Stimulated activated CD4-positive, alpha-beta T cell treated with anti-CD3 and anti-CD28 coated beads, Interleukin-2, amount 100 ng/mL, for 4 hours (primary cell): ENCODE data around the gene MYH14.

Experiments used
- DNase-seq: peaks from one replicate; pipeline ENCODE4 v3.0.0-alpha.2; 2020; ENCODE audit warnings: low read depth

The MYH14 gene

DNA sequence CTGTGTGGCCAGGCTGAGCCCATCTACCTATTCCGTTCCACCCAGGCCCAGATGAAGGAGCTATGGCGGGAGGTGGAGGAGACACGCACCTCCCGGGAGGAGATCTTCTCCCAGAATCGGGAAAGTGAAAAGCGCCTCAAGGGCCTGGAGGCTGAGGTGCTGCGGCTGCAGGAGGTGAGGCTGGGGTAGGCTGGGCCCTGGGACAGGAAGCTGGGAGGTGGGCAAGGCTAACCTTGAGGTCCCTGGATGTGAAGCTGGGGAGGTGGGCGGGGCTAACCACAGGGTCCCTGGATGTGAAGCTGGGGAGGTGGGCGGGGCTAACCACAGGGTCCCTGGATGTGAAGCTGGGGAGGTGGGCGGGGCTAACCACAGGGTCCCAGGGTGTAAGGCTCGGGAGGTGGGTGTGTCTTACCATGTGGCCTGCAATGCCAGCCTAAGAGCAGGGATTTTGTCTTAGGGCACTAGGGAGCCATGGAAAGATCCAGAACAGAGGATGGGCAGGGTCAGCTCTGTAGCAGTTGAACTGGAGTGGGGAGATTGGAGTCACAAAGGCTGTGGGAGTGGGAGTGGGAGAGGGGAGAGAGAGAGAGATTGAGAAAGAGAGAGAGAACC is 88.9 kb downstream of the MYH14 start:
- no peak for DNase-seq

GRCh38 chr19:50293263-50294004 is 90.0 kb downstream of the MYH14 start:
- no peak for DNase-seq

GRCh38 chr19:50300051-50300450 is 96.6 kb downstream of the MYH14 start:
- DNase-seq = no peak

- no peak for DNase-seq
Observed at GRCh38 chr19:50300814-50301606, 97.6 kb downstream of the MYH14 start.

DNA sequence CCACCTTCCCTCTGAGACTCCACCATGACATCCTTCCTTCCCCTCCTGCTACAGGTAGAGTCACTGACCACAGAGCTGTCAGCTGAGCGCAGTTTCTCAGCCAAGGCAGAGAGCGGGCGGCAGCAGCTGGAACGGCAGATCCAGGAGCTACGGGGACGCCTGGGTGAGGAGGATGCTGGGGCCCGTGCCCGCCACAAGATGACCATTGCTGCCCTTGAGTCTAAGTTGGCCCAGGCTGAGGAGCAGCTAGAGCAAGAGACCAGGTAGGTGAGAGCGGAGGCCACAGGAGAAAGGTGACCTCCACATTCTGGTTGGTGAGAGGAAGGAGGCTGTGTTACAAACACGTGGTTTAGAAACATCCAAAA is 98.2 kb downstream of the MYH14 start:
- no peak for DNase-seq

GRCh38 chr19:50303558-50303957 is 100.1 kb downstream of the MYH14 start:
- no peak for DNase-seq

GRCh38 chr19:50308991-50309390 is 105.6 kb downstream of the MYH14 start:
- DNase-seq = no peak

- DNase-seq = no peak
Observed at GRCh38 chr19:50309396-50310125, 106.1 kb downstream of the MYH14 start.

DNA sequence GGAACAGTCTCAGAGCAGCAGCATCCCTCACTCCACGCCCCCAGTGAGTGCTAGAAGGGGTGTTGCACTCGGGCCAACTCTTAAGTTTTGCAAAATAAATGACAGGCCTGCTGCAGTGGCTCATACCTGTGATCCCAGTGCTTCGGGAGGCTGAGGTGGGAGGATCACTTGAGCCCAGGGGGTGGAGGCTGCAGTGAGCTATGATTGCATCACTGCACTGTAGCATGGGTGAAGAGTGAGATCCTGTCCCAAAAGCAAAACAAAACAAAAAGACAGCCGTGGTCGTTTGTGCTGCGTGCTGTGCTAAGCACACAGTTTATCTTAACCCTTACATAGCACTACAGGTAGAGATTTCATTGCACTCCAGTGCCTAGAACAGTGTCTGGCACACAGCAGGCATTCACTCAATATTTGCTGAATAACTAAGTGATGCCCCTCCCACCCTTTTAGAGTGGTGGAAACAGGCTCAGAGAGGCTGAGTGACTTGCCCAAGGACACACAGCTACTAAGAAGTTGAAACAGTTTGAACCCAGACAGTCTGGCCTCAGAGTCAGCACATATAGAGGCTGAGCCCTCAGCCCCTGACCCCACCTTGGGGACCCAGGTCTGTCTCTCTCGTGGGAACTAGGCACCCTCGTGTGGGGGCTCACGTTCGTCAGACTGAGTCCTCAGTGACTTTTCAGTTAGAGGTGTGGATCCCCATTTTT is 107.5 kb downstream of the MYH14 start:
- DNase-seq = no peak

DNA sequence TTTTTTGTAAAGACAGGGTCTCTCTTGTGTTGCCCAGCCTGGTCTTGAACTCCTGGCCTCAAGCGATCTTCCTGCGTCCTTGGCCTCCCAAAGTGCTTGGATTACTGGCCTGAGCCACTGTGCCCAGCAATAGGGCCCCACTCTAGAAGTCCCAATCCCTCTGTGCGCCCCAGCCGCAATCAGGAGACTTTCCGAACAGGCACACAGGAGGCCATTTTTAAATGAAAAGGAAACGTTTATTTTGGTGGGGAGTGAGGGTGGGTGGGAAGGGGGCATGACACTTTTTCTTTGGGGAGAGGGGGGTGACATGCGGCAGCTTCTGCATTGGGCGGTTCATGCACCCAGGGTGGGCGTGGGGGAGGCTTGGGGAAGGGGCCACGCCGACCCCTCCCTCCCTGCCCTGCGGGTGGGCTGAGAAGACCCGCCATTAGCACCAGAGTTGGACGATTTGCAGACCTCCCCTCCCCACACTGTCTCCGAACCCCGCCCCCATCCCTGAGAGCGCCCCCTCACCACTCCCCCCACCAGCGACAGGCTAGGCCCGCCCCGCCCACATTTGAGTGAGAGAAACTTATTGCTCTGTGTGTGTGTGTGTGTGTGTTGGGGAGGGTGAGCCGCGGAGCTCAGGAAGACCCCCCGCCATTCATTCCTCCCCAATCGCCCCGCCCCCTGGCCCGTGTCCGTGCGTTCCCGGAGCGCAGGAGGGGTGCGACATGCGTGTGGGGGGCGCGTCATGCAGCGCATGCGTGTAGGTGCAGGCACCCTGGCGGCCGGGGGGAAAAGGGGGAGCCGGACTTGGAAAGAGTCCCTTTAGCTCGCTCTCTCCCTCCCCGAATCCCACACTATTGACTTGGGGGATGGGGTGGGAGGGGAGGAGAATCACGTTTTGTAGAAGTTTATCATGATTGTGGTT is 108.6 kb downstream of the MYH14 start:
- no peak for DNase-seq

DNA sequence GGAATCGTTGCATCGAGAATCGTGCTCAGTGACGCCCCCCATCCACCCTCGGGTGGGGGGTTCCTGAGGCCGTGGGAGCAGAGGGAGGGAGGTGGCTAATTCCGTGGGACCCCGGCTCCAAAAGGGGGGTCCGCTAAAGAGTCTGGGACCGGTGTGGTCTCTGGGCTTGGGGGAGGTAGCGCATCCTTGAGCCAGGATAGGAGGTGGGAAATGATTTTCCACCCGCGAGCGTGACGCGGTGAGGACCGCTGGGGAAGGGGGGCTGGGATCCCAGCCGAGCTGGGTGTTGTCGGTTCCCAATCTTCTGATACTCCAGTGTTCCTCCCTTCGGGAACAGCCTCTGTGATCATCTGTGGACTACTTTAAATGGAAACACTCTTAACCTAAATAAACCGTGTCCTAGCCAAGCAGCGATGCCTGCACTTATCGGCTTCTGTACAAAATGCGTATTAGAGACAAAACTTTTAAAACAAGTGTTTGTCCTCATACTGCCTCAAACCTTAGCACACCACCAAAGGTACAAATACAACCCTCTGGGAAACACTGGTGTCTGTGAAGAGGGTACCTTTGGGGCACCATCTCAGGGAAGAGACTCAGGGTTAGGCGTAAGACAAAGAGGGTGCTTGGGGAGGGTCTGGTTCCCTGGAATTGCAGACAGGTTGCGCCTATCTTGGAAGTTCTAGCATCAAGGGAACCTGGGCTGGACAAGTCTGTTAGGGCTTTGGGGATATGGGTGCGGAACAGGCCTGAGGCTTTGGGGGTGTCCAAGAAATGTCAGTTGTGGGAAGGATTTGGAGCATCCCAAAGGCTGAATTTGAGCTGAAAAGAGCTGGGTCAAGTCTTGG is 109.8 kb downstream of the MYH14 start:
- no peak for DNase-seq

DNA sequence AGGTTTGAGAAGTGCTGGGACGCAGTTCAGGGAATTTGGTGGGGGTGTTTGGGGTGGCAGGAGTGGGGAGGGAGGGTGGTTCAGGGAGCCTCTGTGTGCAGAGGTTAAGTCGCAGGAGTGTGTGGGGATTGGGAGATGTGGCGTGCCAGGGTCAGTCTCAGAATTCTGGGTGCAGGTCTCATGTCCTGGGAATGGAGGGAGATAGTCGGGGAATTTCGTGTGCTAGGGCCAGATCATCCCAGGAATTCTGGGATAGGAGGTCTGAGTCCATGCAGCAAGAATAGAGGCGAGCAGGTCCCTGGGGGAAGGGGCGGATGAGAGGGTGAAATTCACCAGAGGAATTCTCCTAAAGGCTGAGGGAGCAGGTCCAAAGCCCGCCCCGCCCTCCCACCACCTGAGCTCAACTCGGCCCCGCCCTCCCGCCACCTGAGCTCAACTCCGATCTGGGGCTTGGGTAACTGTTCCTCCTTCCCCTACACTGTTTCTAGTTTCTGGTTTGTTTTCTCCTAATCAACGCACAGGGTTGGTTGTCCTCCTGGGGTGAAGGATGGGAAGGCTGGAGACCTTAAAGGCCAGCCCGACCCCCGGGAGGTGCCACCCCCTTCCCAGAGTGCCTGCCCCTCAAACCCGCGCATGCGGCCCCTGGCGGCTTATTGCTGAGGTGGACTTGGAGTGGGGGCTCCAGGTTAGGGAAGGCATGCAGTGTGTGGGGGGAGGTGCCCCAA is 110.6 kb downstream of the MYH14 start:
- DNase-seq = no peak

DNA sequence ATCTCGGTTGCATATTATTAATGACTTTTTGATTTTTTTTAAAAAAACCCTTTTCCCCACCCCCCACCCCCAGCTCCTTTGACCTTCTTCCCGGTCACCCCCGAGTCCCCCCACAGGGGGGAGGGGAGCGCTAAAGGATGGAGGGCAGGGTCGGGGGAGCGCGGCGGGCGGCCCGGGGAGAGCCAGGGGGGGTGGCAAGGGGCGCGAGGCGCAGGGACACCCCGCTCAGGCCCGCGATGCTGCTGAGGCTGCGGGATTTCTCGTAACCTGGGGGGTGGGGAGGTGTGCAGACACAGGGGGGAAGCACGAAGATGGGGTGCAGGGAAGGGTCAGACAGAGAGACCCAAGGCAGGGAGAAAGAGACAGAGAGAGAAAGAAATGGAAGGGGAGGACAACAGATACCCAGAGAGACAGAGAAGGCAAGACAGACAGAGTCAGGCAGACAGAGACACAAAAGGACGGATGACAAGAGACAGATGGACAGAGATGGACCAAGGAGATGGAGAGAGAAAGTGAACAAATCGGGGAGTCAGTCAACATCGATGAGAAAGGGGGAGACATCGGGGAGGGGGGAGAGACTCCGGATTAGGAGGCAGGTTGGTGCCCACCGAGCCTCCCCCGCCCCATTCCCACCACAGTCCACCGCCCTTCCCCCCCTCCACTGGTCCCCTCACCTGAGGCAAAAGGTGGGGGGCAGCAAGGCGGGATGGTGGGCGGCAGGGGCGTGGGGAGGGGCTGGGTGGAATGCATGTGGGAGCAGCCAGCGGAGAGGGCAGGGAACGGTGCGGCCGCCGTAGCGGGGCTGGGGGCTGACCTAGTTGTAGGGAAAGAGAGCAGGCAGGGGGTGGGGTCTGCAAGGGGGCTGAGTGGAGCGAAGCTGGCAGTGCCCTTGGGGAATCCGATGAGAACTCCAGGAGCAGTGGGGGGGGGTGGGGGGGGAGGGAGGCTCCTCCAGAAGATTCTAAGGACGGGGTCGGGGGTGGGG is 111.6 kb downstream of the MYH14 start:
- DNase-seq = no peak

DNA sequence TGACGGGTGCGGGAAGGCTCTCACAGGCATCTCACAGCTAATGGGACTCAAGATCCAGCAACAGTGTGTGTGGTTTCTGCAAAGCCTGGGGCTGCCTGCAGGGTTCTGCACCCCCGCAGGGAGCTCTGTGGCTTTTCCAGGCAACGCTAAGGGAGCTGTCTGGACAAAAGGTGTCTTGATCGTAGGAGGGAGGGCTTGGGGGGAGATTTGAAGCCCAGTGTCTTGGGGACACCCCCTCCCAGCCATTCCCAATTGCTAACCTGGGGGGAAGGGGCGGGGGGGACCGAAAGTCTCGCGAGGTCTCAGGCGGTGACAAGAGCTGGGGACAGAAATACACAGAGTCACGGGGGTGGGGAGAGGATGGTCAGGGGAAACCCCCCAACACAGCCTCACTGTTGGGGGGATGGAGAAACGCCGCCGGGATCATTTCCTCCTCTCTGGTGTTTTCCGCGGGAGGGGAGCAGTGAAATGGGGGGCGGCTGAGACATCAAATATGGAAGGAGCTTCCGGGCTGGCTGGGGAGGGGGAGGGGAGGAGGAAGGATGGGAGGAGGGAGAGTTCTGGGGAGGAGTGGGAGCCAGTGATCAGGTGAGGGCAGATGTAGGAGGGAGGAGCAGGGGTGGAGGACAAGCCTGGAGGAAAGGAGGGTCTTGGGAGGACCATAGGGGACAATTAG is 112.5 kb downstream of the MYH14 start:
- DNase-seq = no peak

GRCh38 chr19:50317115-50317514 is 113.7 kb downstream of the MYH14 start:
- DNase-seq = no peak

GRCh38 chr19:50318438-50318837 is 115.0 kb downstream of the MYH14 start:
- DNase-seq = no peak

- no peak for DNase-seq
Observed at GRCh38 chr19:50319156-50319555, 115.7 kb downstream of the MYH14 start.
